Activated CD4-positive, CD25-positive, alpha-beta regulatory T cell (primary cell): ENCODE measurements around the gene DHX30.
"Not testable (repeated sequence)": the region's sequence is repeated elsewhere in the genome, so short reads cannot be mapped to it uniquely, and the experiment has no call there.

Experiments used
- DNase-seq, 4 experiments: peaks; one replicate each; lab custom pipeline; 2025; lab: John Stamatoyannopoulos, UW

Gene DHX30

DNA sequence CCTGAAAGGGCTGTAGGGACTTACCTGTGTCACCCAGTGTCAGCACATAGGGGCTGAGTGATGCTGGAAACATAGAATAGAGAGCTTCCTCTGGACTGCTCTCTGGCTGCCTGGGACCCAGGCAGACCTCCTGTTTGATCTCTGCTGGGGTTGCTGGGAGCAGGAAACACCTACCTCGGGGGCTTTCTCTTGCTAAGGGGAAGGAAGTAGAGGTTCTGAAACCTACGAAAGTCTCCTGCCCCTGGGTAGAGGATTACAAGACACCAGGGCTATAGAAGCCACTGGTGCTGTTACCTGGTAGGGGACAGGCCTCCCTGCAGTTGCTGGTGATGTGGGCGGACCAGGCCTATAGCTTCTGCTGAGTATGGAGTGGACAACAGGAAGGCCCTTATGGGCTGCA is 81.7 kb downstream of the DHX30 start:
- DNase-seq = no peak

- DNase-seq = no peak
Observed at GRCh38 chr3:47885168-47885567, 82.2 kb downstream of the DHX30 start.

DNA sequence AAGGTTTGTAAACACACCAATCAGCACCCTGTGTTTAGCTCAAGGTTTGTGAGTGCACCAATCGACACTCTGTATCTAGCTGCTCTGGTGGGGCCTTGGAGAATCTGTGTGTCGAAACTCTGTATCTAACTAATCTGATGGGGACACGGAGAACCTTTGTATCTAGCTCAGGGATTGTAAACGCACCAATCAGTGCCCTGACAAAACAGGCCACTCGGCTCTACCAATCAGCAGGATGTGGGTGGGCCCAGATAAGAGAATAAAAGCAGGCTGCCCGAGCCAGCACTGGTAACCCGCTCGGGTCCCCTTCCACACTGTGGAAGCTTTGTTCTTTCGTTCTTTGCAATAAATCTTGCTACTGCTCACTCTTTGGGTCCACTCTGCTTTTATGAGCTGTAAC is 85.1 kb downstream of the DHX30 start:
- not testable (repeated sequence) for DNase-seq

DNA sequence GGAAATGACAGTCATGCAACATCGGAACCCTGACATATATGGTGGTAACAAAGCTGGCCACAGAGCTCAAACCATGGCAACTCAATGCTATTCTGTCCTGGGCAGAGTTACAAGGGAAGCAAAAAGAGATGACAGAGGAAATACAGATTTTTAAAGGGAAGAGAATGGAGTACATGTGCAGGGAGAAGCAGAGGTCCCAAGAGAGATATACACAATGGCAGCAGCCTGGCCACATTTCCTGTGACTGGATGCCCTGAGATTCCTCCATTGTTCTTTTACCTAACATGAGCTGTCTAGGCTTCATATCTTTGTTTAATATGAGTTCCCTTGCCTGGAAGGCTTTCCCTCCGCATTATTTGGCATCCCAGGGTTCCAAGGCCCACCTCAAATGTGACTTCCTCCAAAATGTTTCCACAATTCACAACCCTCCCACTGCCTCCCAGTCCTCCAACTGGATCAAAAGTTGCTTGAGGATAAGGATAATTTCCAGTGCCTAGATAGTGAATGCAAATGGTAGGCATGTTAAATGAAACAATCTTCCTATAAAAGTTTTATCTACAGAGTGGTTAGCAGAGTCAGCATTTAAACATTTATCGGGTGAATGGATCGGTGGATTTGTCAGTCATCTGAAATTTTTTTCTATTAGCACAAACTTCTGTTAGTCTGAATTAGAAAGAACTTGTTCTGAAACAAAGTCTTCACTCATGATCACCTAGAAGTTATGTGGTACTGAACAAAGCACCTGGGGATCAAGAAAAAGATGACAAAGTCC is 86.2 kb downstream of the DHX30 start:
- no peak for DNase-seq

- DNase-seq = no peak
Observed at GRCh38 chr3:47890126-47890827, 87.3 kb downstream of the DHX30 start.

DNA sequence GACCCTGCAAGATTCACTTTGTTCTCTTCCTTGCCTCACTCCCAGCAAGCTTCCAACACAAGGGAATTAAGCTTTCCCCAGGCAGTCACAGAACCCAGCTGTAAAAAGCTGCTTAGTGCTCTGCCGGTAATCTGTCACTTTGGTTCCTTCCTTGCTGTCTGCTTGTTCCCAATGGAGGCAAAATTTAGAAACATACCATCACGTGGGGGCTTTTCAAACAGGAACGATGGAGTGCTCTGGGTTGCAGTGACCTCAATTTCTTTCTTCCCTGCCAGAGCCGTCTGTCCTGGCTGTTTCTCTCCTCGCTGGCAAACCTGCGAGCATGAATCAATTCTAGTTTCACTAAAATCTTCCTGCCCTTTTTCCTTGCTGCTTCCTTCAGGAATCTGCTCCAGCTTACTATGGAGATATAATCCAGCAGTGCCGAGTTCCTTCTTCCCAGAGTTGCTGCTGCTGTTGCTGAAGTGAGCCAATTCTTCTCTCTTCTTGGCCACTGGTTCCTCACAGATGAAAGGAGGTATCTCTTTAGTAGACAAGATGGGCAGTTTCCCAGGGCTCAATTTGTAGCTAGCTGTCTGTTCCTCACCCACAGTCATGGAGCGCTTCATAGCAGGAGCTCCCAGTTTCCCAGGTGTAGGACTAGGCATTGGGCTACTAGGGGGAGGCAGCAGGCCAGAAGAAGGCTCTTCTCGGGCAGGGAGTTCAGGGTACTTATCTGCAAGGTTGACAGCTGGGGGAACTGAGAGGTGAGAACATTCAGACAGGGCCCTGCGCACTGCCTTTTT is 88.1 kb downstream of the DHX30 start:
- no peak for DNase-seq

- no peak for DNase-seq
Observed at GRCh38 chr3:47891613-47892005, 88.7 kb downstream of the DHX30 start.

DNA sequence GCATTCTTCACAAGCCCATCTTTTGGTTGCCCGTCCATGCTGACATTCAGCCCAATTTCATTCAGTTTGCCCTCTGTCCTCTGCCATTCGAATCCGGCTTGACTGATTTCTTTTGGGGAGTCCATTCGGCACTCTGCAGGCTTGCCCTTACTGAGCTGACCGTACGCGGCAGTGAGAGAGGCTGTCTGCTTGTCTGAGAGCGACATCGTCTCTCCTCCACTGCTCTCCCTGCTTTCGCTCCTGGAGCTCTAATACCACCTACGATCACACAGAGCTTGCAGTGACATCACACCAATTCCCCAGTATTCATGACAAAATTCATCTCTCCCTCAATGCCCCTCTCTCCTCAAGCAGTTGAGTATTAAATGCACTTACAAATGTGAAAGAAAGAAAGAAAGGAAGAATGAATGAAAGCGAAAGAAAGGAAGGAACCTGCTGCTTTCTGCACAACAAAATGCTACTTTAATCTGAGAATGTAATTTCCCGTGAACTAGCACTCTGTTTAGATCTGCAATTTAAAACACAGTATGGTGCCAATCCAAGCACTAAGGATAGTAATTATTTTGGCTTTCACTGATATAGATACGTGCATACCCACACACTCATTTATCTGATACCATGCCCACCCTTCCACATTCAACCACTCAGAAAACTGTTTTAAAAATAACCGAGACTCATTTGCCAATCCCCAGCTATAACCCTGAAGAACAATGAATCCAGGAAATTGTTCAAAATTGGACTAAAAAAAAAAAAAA is 89.5 kb downstream of the DHX30 start:
- no peak for DNase-seq

DNA sequence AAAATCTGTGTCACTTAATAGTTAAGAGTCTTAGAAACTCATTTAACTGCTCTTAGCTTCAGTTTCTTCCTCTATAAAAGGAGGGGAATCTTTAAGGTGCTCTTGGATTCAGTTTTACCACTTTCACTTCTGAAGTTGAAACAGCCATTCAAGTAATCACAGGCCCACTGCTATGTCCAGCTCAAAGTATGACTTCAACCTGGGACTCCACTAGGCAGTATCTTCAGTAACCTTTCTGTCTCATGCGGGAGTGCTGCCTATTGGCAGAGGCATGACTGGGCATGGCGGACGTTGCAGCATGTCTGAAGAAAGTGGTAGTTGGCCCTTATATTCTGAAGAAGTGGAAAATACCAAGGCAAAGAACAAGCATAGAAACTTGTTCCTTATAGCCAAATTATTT is 92.3 kb downstream of the DHX30 start:
- no peak for DNase-seq

GRCh38 chr3:47896736-47897135 is 93.8 kb downstream of the DHX30 start:
- DNase-seq = no peak

GRCh38 chr3:47897954-47898353 is 95.0 kb downstream of the DHX30 start:
- no peak for DNase-seq

DNA sequence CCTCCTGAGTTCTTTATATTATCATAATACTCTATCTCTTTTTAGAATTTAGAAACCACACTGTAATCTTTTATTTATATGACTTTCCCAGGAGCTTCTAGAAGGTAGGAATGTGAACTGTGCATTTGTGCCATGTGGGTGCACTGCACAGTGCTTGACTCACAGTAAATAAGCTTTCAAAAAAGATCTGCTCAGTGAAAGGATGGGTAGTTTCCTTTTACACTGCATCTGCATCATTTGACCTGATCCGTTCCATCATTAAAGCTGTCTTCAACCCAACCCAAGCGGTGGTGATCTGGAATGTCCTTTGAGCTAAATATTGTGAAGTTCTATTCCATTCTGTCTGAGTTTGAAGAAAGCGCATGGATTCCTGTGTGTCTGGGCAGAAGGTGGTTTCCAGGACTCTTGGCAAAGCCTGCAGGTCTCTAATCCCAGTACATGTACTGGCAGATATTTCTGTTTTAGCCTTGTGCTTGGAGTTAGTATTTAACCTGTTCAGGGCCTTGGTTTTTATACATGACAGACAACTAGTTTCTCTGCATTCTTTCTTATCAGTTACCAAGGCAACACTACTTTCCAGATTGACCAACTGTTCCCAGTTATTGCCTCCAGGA is 96.7 kb downstream of the DHX30 start:
- no peak for DNase-seq
